Left hindlimb (tissue), 1 donor: Measurements from ENCODE around the gene CDC42EP3.

Experiments
- DNase-seq: peaks from one replicate; pipeline ENCODE4 v3.0.0-alpha.2; 2018

Gene CDC42EP3

DNA sequence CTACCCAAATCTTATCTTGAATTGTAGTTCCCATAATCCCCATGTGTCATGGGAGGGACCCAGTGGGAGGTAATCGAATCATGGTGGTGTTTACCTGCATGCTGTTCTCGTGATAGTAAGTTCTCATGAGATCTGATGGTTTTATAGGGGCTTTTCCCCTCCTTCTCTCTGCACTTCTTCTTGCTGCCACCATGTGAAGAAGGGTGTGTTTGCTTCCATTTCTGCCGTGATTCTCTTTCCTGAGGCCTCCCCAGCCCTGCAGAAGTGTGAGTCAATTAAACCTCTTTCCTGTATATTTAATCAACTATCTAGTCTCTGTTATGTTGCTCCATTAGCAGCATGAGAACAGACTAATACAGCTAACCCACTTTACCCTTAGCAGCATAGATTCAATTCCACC, 37.6 kb downstream of the CDC42EP3 start:
- DNase-seq = no peak

DNA sequence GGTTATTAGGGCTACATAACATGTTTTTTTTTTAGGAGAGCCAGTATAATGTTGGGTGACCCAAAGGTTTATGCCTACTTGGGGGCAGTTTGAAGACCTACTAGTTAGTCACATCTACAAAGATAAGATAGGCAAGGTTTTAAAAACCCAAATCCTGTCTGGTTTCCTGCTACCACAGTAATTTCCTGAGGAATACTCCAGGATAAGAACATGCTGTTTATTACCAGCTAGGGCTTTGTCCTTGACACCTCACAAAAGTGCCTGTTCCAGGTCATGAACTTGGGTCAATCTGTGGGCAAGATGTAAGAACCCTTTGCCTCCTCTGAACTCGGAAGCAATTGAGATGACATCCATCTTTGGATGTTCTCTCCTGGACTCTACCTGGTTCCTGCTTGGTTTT, 38.2 kb downstream of the CDC42EP3 start:
- DNase-seq = no peak

- DNase-seq = no peak
Measured at GRCh38 chr2:37632310-37632709, 39.1 kb downstream of the CDC42EP3 start.

DNA sequence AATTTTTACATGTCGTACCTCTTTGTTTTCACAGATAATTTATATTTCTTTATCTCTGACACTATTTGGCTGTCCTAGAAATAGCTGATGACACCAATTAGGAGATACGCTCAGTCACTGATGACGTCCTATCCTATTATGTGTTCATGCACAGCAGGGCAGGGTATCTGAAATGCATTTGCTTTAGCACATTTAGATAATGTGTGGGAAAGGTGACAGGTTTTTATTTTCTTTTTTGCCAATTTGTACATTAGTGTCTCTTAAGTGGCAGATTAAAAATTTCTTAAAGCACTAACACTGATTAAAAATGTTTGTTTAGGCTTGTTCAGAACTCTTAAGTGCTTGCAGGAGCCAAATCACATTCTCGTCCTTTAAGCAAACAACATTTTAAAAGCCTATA, 39.7 kb downstream of the CDC42EP3 start:
- no peak for DNase-seq

- no peak for DNase-seq
Measured at GRCh38 chr2:37631292-37631691, 40.1 kb downstream of the CDC42EP3 start.

GRCh38 chr2:37630776-37631175, 40.7 kb downstream of the CDC42EP3 start:
- no peak for DNase-seq

DNA sequence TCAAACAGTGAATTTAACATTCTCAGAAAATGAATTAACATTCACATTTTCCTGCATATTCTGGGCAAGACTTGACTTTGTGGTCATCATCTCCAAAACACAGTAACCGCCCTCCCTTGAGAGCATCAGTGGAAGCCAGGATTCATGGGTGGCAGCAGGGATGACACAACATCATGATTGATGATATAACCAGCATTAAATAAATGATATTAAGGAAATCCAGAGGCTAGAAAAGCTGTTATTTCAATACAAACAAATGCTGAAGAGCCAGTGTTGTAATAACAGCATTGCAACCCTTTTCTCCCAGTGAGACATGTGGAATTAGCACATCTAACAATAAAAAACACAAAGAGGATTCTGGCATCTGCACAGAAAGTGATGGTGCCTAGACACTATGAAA, 41.1 kb downstream of the CDC42EP3 start:
- DNase-seq = no peak

GRCh38 chr2:37629529-37629928, 41.9 kb downstream of the CDC42EP3 start:
- DNase-seq = no peak

- no peak for DNase-seq
Measured at GRCh38 chr2:37627710-37628109, 43.7 kb downstream of the CDC42EP3 start.

DNA sequence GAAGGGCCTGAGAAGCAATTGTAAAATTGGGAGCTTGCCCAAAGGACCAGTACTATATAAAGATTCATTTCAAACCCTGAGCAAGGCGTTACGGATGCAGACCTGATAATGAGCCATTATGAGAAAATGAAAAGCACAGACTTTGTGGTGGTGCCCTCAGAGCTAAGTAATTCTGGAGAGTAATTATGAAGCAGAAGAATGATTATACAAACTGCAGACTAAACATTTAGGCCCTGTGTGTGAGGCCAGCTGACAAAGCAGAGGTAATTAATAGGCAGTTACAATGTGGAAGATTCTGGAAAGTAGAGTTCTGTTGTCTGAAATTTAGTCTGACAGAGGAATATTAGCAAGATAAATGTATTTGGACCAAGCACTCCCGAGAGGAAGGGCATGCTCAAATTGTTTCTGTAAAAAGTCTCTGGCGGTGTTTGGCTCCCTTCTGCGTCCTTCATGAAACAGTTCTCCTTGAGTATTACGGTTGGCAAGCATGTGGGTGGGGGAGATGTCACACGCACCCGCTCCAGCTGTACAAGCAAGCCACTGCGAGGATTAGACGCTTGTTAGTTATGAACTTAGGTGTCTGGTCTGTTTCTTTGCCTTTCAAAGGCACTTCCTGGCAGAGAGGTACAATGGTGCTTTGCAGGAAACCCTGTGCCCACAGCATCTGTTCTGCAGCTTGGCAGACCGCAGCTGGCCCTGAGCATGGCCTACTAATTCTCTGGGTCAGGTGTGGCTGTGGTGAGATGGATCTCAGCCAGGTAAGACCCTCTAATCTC, 45.5 kb downstream of the CDC42EP3 start:
- DNase-seq = no peak

GRCh38 chr2:37625156-37625555, 46.3 kb downstream of the CDC42EP3 start:
- DNase-seq = no peak

DNA sequence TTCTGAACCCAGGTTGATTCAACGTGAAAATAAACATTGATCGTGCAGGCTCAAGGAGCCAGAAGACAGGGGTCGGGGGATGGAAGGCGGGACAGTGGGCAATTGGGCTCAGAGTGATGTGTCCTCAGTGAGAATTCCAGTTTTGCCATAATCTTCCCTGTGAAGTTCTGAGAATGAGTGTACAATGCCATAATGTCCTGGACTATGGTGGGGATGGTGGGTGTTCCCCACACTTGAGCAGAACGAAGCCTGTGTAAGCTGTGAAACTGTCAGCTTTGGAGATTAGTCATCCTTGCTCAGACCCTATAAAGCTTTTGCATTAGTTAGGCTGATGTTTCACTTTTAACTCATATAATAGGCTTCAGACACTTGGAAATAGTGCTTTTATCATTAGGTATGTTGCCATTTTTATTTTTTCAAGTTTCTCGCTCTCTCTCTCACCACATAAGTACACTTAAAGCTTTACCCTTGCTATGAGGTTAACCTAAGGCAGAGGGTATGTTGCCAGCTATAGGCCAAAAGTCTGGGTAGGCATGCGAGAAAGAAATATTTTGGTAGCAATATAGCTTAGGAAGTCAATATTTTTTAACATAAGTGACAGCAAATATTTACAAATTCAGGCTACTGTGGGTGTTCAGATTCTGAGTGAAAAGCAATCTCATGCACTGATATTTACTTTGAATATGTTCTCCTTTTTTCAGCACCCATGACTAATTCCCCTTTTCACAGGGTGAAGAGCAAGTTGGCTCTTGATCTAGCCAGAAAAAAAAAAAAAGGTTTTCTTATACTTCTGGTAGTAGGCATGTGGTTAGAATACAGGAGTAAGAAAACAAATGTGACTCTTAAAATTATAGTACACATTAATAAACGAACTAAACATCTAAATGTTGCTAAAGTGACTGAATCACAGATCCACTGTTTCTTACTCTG, 47.2 kb downstream of the CDC42EP3 start:
- DNase-seq = no peak

DNA sequence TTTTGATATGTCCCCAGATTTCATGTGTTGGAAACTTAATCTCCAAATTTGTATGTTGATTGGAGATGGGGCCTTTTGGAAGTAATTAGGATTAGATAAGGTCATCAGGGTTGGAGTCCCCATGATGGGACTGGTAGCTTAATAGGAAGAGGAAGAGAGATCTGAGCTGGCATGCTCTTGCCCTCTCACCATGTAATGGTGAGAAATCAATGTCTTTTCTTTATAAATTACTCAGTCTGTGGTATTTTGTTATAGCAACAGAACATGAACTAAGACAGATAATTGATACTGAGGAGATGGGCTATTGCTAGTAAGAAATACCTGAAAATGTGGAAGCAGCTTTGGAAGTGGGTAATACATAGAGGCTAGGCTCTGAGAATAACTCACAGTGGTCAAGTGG, 48.0 kb downstream of the CDC42EP3 start:
- no peak for DNase-seq

DNA sequence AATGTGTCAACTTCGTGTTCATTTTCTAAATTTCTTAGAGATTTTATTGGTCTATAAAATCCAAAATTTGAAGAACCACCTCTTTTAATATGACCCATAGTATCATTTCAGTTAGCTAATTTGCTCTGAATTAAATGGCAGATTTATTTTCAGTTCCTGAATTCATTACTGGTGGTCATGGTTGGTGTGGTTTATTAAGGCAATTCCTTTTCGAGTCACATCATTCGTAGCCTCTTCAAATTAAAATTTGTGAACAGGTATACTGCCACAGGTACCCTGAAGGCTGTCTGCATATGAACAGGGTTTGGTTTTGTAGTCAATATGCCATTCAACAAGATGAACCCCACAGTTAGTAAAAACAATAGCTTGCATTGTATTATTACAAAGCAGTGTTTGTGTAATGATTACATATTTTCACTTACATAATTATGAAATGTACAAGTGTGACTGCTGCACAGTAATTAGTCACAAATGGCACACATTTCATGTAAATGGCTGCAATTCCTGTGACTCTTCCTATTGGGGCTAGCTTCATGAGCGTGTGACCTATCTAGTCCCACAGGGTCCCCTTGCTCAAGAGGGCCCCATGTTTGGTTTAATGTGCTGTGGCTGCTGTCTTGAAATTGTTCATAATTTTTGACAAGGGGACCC, 48.9 kb downstream of the CDC42EP3 start:
- DNase-seq = no peak

DNA sequence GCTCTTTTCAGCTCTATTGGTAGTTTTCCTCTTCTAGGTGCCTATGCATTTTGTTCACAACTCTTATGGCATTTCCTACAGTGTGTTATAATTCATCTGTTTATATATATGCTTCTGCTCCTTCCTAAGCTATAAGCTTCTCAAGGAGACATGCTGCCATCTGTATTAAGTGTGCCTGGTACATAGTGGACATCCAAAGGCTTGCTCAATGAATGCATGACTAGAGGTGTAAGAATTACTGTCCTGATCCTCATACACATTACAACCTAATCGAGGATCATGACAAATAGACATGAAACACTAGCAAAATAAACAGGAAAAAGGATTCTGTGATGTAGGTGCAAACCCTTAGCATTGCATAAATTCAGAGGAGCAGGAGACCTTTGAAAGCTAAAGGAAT, 50.2 kb downstream of the CDC42EP3 start:
- no peak for DNase-seq

- DNase-seq = no peak
Measured at GRCh38 chr2:37619959-37620300, 51.5 kb downstream of the CDC42EP3 start.

DNA sequence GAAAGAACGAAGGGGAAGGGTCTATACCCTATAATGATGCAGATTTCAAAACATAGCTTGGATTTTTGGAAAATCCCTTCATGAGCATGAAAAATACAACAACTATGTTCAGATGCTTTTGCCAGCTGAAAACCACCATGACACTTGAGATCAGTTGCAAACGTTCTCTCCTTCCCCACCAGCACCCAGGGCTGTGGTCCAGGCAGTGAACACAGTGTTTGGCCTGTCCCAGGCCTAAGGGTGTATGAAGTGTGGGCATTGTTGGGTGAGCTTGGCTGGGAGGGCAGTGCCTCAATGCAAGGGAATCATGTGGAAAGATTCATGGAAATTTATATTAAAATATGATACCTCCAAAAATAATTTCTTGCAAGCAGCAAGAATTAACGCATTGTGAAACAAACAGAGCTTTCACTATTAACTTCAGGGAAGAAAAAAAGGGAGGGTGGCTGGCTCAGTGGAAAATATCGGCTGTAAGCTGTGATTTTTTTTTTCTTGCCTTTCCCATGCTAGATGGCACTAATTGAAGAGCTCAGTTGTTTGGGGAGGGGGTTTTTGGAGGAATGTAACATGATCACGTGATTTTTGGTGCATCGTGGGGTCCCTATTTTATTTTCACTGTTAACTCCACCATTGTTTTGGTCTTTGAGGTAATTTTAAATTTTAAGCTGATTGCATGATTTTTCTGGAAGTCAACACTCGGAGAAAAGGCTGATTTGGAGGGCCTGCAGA, 52.0 kb downstream of the CDC42EP3 start:
- peak; percentile 74 for DNase-seq

DNA sequence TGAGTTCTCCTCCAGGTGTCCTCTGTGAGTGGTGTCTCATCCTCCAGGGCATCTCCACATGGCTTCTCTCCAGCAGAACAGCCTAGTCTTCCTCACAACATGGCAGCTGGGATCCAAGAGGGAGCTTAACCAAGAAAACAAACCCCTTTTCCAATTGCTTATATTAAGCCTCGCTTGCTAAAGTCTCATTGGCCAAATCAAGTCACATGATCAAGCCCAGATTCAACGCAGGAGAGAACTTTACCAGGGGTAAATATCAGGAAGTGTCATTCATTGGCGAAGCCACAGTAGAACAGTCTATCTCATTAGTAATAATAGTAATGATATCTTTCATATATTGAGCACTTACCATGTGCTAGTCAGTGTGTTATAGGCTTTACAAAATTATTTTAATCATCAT, 53.1 kb downstream of the CDC42EP3 start:
- DNase-seq = no peak

DNA sequence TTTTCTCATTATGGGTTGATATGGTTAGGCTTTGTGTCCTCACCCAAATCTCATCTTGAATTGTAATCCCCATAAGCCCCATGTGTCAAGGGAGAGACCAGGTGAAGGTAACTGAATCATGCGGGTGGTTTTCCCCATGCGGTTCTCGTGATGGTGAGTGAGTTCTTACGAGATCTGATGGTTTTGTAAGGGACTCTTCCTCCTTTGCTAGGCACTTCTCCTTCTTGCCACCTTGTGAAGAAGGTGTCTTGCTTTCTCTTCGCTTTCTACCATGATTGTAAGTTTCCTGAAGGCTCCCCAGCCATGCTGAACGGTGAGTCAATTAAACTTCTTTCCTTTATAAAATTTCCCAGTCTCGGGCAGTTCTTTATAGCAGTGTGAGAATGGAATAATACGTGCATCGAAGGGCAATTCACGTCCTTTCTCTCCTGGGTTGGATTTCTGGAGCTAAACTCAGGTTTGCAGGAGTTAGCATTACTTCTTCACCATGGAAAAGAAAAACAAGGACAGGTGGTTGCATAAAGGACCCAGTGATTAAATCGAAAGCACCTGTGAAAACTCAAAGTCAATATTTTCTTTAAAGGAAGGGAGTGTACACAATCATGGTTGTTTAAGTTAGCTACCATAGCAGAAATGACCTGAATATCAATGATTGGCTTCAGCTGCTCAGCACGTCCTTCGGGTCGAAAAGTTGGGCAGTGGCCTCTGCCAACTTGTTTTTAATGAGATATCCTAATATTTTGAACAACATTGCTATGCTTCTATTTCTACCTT, 54.1 kb downstream of the CDC42EP3 start:
- DNase-seq = no peak

DNA sequence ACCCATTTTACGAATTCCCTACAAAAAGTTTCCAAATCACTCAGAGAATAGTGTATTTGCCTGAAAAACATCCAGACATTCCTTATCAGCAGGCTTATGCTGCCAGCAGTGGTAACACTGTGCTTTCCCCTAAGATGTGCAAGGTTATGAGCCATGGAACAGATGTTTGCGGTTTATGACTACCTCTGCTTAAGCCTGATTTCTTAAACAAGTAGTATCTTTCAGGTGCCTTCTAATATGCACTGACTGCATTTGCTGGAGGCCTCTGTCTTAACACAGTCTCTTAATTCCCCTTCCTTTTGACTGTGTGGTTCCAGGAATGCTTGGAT, 54.8 kb downstream of the CDC42EP3 start:
- no peak for DNase-seq

GRCh38 chr2:37615804-37616676, 55.4 kb downstream of the CDC42EP3 start:
- no peak for DNase-seq
